Epidermal melanocyte (primary cell): ENCODE measurements around the gene ZNF804A.

Source experiments
- DNase-seq: peaks from one replicate; pipeline ENCODE4 v3.0.0; 2011; ENCODE audit warnings: low spot score; ENCODE audit not compliant: insufficient read length

Gene ZNF804A

DNA sequence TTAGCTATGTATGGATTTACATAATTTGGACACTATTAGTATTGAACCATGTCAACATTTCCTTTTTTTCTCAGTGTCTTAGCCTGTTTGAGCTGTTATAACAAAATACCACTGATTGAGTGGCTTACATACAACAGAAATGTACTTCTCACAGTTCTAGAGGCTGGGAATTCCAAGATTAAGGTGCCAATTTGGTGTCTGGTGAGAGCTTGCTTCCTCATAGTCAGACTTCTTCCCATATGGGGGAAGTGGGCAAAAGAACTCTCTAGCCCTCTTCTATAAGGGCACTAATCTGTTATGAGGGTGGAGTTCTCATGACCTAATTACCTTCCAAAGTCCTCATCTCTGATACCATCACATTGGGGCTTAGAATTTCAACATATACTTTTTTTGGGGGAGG is 12.6 kb downstream of the ZNF804A start:
- DNase-seq, result no peak

DNA sequence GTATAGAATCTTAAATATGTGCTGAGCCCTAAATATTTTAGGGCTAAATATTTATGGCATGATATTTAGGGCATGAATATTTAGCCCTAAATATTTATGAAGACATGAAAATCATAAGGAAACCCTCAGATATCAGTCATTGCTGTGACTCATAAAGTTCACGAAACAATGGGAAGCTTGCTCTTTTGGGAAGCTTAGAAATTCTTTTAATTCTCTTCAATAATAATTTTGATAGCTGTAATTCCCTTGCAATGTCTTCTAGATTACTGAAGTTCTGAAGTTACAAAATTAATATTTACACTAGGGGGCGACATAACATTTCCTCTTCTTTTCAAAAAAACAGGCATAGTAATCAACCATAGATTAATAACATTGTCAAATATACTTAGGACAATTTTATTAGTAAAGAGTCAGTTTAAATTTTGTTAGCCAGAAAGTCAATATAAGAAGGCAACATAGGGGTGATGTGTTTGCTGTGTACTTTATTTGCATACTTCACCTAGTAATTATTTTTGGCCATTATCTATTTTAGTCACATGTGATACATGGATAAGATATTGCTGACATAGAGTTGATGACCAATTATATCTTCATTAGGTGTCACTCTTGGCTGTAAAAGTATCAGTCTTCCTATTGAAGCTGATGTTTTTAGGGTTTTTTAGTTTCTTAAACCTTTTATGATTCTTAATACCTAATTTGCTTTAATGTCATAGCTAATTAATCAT is 13.2 kb downstream of the ZNF804A start:
- DNase-seq, result no peak

DNA sequence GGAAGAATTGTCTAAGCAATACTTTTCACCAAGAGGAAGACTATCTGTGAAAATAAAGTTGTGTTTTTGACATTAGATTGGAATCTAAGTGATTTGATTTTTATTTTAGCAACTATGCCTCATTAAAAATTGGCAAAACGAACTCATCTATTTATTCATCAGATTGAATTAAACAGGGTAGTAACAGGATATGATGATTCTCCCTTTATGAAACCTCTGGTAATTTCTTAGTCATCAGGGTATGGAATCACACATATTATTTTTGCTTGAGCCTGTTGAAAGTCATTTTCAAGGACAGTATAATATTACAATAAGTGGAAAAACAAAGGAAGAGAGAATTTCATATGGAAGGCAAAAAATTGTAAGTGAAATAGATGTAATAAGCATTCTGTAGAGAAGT is 22.0 kb downstream of the ZNF804A start:
- DNase-seq, result no peak

DNA sequence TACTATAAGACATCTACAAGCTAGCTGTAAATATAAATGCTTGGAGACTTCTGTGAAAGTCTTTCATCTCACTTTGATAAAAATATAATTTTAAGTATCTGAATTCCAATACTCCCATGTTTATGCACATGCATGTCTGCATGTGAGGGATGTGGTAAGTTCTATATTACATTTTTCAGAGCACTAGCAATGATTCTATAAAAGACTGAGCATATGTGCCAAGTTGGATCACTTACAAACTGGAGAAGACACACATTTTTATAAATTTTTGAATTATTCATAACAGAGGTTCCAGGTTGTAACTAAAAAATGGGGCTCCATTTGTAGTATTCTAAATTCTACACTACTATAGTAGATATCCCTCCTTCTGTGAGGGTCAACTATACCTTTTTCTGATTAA is 26.0 kb downstream of the ZNF804A start:
- DNase-seq, result no peak

DNA sequence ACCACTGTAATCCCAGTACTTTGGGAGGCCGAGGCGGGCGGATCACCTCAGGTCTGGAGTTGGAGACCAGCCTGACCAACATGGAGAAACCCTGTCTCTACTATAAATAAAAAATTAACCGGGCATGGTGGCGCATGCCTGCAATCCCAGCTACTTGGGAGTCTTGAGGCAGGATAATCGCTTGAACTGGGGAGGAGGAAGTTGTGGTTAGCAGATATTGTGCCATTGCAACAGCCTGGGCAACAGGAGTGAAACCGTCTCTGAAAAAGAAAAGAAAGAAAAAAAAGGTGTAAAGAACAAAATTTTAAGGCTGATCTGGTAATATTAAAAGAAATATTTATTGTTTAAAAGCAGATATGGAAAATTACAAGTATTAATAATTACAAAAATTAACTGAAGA is 29.7 kb downstream of the ZNF804A start:
- DNase-seq, result no peak

DNA sequence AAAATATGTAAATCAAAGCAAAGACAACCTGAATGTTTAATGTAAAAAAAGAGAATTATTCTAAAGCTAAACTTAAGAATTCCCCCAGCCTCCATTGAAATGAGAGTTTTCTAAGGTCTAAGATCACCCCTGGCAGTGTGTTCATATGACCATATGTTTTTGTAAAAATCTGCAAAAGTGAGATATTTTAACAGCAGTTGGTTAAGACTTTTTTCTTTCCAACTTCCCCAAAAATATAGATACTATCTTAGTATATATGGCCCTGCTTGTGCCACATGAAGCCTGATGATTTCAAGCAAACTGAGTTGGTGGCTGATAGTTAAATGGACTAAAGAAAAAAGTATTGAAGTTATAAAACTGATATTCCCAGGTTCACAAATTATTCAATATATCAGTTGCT is 35.4 kb downstream of the ZNF804A start:
- DNase-seq, result no peak

DNA sequence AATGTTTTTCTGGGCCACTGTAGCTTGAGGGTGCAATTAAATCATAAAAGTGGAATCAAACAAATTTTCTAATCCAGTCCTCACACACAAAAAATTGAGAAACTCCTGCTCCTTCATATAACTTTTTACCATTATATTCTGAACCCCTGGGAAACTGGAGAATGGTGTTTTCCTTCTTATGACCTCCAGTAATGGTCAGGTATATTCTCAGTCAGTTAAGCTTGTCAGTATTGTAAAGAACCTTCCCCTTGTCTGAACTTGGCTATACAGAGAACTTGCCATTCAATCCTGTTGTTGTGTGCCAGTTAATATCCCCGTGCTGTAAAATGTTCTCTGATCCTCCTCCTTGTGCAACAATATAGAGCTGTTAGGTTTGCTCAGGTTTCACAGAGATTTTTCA is 39.5 kb downstream of the ZNF804A start:
- no peak for DNase-seq

DNA sequence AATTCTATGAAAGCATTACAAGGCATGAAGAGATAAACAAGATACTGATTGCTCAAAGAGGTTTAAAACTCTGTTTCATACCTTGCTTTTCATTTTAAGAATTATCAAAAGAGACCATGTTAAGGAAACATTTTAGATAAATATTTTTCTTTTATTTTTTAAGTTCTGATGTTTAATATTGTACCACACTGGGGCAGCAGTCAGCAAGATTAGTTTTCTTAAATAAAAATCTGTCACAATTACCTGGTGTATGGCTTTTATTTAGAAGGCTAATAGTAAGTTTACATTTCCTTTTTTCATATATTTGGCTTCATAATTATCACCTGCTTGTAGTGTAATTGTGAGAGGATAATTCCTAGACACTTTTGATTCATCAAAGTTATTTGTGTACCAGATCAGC is 46.4 kb downstream of the ZNF804A start:
- no peak for DNase-seq

DNA sequence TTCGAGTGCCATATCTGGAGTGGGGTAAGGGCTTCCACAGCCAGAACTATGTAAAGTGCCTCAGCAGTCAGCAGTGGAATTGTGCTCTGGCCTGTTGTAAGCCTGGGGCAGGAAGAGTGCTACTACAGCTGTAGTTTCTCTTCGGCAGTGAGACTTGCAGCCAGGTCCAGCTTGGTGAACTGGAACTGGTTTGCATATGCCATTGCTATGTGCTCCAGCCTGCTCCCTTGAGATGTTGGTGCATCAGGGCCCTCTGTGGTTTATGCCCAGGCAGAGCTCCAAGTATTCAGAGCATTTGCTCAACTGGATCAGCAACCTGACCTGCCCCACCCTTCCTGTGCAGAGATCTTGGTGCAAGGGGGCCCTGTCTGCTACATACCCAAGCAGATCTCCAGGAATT is 47.8 kb downstream of the ZNF804A start:
- DNase-seq, result no peak

DNA sequence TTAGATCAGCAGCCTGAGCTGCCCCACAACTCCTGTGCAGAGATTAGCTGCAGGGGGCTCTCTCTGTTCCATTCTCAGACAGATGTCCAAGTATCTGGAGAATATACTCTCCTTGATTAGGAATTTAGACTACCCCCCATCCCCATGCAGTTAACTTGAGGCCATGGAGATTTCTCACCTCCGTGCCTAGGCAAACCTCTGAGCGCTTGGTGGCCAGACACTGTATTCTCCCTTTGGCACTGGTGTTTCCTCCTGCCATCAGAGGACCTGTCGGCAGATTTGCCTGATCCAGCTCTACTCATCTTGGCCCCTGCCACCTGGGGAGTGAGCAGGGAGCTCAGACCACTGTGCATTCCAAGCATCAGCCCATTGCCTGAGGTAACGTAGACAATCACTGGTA is 48.3 kb downstream of the ZNF804A start:
- DNase-seq, result no peak

DNA sequence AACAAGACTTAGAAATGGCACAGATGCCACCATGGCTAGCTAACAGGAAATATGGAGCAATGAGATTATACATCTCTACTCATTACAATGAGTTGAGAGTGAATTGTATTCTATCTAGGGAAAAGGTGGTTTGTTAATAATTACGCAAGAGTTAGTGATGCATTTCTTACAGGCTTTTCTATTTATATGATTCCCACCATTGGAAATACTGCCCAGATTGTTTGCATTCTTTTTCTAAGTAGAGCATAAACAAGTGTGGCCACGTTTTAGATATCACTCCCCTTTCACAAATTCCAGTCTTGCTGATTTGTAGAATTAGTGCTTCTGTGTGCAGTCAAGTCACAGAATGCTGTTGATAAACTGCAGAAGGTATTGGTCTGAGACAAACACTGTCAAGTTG is 56.6 kb downstream of the ZNF804A start:
- DNase-seq, result no peak

DNA sequence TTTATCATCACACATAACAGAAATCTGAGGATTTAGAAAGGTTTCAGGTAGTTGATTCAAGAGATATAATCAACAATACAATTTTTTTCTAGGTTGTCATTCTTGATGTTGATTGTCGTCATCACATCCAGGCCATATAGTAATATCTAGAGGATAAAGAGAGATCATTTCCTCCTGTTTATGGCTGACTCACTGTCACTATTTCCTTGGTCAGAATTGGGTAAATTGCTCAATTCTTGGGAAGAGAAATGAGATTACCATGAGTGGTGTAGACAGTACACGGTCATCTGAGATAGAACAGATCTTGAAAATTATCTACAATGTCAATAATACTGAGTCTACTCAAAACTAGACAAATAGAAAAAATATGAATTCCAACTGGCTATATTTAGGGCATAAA is 78.8 kb downstream of the ZNF804A start:
- DNase-seq, result no peak

DNA sequence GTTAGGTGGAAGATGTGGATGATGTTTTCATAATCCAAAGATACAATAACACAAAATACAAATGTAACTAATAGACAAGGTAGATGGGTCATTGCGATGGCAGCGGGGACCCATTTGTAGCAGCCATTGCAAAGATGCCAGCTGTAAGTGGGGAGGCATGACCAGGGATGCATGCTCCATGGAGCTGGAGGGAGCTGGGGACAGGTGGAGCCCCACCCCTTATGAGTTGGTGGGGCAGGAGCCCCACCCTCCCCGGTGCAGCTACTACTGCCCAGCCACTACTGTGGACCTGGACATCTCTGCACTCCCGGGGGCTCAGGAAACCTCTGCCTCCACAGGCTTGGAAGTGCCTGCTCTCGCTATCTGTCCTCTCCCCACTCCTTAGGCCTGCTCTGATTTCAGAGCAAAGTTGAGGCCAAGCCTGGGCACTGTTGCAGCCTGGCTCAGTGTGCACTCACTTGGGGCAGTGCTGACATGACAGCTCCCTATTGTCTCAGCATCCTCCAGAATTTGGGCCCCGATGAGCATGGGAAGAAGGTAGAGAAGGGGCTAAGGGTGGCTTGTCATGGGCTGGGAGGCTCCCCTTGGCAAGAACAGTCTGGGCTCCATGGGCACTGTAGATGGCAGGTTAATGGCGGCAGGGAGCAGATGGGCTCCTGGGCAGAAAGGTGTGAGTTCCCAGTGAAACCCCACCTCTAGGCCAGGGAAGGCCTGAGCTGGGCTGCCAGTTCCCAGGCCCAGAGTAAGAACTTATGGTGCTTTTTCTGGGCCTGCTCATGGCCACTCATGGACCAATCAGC is 81.1 kb downstream of the ZNF804A start:
- DNase-seq, result no peak

DNA sequence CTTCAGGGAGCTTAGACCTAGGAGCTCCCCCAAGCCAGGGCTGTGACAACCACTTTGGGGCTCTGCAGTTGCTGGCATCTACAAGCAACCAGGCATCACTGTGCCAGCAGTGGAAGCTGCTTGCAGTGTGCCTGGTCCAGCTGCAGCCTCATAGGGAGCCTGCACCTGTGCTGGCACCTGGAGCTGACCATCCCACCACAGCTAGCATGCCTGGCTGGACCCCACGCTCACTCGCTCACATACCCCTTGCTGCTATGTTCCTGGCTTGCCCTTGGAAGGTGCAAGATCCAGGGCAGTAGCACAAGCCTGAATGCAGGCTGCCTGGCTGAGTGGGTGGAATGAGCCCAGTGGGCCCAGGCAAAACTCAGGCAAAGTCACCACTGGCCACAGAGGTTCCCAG is 82.5 kb downstream of the ZNF804A start:
- DNase-seq, result no peak

DNA sequence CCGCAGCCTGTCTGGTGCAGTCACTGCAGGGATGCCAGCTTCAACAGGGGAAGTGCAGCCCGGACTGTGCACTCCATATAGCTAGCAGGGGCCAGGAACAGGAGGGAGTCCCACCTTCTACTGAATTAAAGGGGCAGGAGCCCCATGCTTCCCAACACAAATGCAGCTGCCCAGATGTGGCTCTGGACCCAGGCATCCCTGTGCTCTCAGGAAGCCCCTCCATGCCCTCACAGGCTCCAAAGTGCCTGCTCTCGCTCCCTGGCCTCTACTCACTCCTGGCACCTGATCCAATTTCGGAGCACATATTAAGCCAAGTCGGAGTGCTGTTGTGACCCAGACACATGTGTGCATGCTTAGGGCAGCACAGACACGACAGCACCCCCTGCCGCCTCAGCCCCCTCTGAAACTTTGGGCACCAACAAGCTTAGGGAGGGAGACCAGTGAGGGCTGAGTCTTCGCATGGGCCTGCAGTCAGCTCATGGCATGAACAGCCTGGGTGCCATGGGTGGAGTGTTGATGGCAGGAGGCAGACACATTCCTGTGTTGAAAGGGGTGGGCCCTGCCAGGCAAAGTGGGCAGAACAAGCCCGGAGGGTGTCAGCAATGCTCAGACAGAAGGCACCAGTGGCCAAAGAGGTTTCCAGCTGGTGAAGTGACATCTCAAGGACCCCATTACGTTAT is 83.5 kb downstream of the ZNF804A start:
- DNase-seq, result no peak

DNA sequence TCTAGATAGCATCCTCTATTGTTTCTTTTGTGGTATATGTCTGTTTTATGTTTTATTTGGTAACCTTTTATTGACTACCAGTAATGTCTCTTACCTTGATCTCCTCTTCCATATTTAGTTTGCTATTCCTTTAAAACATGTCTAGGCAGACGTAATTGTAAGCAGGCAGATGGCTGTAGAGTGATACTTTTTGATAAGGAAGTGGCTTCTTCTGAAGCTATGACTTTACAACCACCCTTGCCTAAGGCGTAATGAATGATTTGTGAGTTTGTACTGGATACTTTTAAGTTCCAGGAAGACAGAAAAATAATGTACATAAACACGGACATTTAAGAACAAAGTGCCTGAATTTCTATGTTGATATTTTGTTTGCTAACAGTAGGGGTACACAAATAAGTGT is 85.6 kb downstream of the ZNF804A start:
- no peak for DNase-seq

DNA sequence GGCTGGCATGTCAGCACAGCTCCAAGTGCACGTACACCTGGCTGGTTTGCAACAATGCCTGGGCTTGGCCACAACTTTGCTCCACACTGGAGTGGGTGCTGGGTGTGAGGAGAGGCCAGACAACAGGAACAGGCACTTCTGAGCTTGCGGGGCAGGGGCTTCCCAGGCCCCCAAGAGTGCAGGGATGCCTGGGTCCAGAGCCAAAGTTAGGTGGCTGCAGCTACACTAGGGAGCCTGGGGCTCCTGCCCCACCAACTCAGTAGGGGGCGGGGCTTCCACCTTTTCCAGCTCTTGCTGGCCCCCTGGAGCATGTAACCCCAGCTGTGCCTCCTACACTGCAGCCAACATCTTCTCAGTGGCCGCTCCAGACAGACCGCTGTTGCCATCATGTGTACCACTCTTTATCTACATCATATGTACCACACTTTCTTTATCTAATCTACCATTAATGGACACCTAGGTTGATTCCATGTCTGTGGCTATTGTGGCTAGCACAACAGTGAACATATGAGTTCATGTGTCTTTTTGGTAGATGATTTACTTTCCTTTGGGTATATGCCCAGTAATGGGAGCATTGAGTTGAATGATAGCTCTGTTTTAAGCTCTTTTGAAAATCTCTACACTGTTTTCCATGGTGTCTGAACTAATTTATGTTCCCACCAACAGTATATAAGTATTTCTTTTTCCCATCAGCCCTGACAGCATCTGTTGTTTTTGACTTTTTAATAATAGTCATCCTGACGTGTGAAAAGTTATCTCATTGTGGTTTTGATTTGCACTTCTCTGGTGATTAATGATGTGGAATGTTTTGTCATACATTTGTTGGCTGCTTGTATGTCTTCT is 87.9 kb downstream of the ZNF804A start:
- no peak for DNase-seq

DNA sequence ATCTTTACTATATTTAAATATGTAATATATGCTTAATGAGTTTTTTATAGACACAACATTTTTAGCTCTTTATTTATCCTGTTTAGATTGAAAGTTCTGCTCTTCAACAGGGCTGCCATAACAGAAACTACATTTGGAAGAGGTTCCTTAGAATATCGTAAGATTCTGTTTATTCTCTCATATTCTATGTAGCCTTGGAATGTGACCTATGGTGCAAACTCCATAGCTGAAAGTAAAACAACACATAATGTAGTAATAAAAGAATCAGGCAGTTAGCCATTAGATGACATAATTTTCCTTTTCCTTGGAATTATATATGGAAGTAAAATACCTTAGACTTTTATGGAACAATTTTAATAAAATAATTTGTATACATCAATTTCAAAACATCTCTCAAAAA is 91.3 kb downstream of the ZNF804A start:
- DNase-seq, result no peak

DNA sequence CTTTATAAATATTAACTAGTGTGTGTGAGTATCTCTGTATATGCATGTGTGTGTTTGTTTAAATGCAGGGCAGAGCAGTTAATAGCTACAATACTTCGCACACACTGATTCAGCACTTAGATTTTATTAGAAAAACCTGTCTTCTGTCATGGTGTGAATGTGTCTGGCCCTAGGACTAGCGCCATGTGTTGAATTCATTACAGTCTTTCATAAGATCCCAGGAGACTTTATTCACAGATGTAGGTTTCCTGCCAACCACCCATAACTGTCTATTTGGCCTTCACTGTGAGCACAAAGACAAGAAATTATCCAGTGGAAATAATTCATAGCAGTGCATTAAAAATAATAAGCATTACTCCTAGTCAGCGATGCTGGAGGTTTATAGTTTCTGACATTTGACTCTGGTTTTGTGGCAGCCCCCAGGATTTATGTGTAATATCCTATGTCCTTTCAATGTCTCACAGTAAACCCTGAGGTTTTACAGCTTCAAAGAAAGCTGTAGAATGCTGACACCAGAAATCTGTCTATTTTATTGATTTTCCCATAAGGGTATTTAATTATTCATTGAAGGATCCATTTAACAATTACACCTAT is 93.9 kb downstream of the ZNF804A start:
- no peak for DNase-seq

DNA sequence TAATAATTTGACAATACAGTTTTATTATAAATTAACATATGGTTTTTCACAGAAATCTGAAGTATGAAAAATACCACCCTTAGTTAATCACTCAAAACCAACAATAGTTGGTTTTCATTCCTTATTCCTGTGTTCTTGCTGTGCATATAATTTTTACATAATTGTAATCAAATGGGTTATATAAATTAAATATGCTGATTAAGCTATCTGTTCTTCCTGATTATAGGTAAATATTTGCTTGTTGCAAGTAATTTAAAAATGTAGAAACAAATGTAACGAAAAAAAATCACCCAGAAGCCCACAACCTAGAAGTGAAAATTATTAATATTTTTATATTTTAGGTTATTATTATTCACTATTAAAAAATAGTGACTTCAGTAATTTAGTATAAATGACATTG is 98.3 kb downstream of the ZNF804A start:
- DNase-seq, result no peak

DNA sequence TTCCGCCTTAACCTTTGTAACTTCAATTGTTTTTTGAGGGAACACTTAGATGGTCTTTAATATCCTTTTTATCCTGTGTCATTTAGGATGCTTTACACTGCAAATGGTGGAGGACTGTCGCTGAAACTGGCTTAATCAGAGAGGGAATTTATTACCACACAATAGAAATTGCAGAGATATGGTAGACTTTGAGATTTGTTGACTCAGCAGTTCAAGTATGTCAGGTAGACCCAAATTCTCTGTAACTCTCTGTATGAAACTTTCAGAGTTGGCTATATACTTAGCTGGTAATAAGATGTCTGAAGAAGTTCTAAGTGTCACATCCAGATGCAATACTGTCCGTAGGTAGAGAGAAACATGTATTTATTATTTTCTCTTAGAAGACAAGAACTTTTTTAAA is 100.1 kb downstream of the ZNF804A start:
- DNase-seq, result no peak
